Measurements from ENCODE around the gene USH1G.

USH1G gene

GRCh38 chr17:74953134-74953687 is 30.2 kb upstream of the USH1G start:
- no peak for FAIRE-seq

GRCh38 chr17:74952431-74953133 is 29.5 kb upstream of the USH1G start:
- no peak for FAIRE-seq

- no peak for FAIRE-seq
Observed at GRCh38 chr17:74951680-74952421, 28.8 kb upstream of the USH1G start.

- FAIRE-seq = no peak
Observed at GRCh38 chr17:74951065-74951464, 28.0 kb upstream of the USH1G start.

- FAIRE-seq = no peak
Observed at GRCh38 chr17:74950207-74950606, 27.2 kb upstream of the USH1G start.

GRCh38 chr17:74949455-74950115 is 26.5 kb upstream of the USH1G start:
- no peak for FAIRE-seq

GRCh38 chr17:74947041-74947754 is 24.1 kb upstream of the USH1G start:
- FAIRE-seq = no peak

GRCh38 chr17:74946641-74947040 is 23.6 kb upstream of the USH1G start:
- no peak for FAIRE-seq

- no peak for FAIRE-seq
Observed at GRCh38 chr17:74945543-74945942, 22.5 kb upstream of the USH1G start.

GRCh38 chr17:74943808-74944522 is 20.9 kb upstream of the USH1G start:
- no peak for FAIRE-seq

- FAIRE-seq = no peak
Observed at GRCh38 chr17:74941128-74941725, 18.2 kb upstream of the USH1G start.

- no peak for FAIRE-seq
Observed at GRCh38 chr17:74939534-74939933, 16.5 kb upstream of the USH1G start.

- no peak for FAIRE-seq
Observed at GRCh38 chr17:74938194-74938950, 15.3 kb upstream of the USH1G start.

- FAIRE-seq = no peak
Observed at GRCh38 chr17:74937064-74938051, 14.3 kb upstream of the USH1G start.

GRCh38 chr17:74936470-74936799 is 13.4 kb upstream of the USH1G start:
- no peak for FAIRE-seq

GRCh38 chr17:74935585-74936469 is 12.8 kb upstream of the USH1G start, which contains the start of gene OTOP3:
Gene OTOP3 (plus strand): TSS chr17:74935898. CDS start chr17:74935922, 24 bp downstream.
- no peak for FAIRE-seq

- FAIRE-seq = no peak
Observed at GRCh38 chr17:74935048-74935447, 12.0 kb upstream of the USH1G start.

GRCh38 chr17:74930535-74931036 is 7.5 kb upstream of the USH1G start:
- FAIRE-seq = no peak

Measured in colon (tissue), 2 donors.